ENCODE results near the gene TTLL4. TPM values are rescaled to one million over a fixed set of nuclear protein-coding genes. Genes with fewer than 3 reads are reported as not detected.

TTLL4 gene
- total RNA-seq, 1 donor from 2014 or later, result 116 TPM

DNA sequence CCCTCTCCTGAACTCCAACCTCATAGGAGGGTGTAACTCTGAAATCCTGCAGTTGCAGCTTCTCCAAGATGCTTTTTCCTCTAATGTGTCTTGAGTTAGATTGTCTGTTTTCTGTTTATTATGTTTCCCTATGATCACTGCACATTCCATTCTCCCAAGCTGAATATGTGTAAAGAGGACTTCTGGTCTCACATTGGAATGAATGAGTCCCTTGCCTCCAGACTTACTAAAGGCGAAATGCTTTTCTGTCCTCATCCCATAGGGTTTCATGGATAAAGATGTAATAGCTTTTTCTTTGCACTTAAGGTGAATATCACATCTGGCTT lies 35.8 kb downstream of the TTLL4 start:
- peaks cover 50% of the 10 kb centered on the region for H3K36me3 Mint-ChIP-seq (ENCODE audit: low read depth)
- no peaks in the 10 kb centered on the region for H3K27me3 Mint-ChIP-seq (ENCODE audit: low read depth)
- H3K9me3 Mint-ChIP-seq, result no peaks in the 10 kb centered on the region
- TF ChIP-seq, protein P1, sequence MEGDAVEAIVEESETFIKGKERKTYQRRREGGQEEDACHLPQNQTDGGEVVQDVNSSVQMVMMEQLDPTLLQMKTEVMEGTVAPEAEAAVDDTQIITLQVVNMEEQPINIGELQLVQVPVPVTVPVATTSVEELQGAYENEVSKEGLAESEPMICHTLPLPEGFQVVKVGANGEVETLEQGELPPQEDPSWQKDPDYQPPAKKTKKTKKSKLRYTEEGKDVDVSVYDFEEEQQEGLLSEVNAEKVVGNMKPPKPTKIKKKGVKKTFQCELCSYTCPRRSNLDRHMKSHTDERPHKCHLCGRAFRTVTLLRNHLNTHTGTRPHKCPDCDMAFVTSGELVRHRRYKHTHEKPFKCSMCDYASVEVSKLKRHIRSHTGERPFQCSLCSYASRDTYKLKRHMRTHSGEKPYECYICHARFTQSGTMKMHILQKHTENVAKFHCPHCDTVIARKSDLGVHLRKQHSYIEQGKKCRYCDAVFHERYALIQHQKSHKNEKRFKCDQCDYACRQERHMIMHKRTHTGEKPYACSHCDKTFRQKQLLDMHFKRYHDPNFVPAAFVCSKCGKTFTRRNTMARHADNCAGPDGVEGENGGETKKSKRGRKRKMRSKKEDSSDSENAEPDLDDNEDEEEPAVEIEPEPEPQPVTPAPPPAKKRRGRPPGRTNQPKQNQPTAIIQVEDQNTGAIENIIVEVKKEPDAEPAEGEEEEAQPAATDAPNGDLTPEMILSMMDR (conservative IDR thresholded peaks at IDR 0.05), result no peak
- H3K4me1 Mint-ChIP-seq, result peaks cover 26% of the 10 kb centered on the region
- DNase-seq (ENCODE audit: low read depth, low spot score), result no peak
- H3K4me3 Mint-ChIP-seq, result peak overlapping the region; percentile 69
- no peak overlapping the region for H3K27ac Mint-ChIP-seq (ENCODE audit: unreplicated experiment)

DNA sequence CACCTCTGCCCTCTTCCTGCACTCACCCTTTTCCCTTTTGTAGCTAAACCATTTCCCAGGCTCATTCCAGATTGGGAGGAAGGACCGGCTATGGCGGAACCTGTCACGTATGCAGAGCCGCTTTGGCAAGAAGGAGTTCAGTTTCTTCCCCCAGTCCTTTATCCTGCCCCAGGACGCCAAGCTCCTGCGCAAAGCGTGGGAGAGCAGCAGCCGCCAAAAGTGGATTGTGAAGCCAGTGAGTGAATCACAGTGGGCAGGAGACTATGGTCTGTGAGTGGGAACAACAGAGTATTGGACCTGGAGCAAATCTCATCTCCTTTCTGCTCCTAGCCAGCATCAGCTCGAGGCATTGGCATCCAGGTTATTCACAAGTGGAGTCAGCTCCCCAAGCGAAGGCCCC lies 36.3 kb downstream of the TTLL4 start:
- TF ChIP-seq, protein P1 (conservative IDR thresholded peaks at IDR 0.05), result no peak
- Mint-ChIP-seq H3K9me3 (no peaks in the 10 kb centered on the region), H3K4me3 (no peak overlapping the region), H3K27ac (ENCODE audit: unreplicated experiment) (no peak overlapping the region), H3K27me3 (ENCODE audit: low read depth) (no peaks in the 10 kb centered on the region), H3K36me3 (ENCODE audit: low read depth) (peaks cover 50% of the 10 kb centered on the region), H3K4me1 (peaks cover 26% of the 10 kb centered on the region)
- no peak for DNase-seq (ENCODE audit: low read depth, low spot score)

DNA sequence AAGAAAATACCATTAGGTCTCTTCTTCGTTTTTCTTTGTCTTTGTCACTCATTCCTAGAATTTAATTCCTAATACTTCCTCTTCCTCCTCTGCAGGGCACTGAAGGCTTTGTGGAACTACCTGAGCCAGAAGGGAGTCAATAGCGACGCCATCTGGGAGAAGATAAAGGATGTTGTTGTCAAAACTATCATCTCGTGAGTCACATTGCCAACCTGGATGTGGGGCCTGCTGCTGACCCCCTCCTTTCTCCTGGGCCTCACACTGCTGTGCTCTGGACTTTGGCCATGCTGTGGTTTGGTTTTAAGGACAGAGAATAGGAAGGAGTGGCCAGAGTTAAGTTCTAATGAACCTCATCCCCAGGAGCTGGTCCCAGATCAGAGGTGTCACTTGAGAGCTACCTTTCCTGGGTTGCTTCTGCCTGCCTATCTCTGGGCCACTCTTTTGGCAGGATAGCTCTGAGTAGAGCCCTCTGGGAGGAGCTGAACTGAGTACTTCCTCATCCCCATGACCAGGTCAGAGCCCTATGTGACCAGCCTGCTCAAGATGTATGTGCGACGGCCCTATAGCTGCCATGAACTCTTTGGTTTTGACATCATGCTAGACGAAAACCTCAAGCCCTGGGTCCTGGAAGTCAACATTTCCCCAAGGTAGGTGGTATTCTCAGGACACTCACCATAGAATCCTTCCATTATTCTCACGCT lies 38.3 kb downstream of the TTLL4 start:
- TF ChIP-seq, protein P1 (conservative IDR thresholded peaks at IDR 0.05), result no peak
- Mint-ChIP-seq H3K4me3 (no peak overlapping the region), H3K4me1 (peaks cover 26% of the 10 kb centered on the region), H3K9me3 (no peaks in the 10 kb centered on the region), H3K27ac (ENCODE audit: unreplicated experiment) (no peak overlapping the region), H3K36me3 (ENCODE audit: low read depth) (peaks cover 54% of the 10 kb centered on the region), H3K27me3 (ENCODE audit: low read depth) (no peaks in the 10 kb centered on the region)
- DNase-seq (ENCODE audit: low read depth, low spot score), result no peak

DNA sequence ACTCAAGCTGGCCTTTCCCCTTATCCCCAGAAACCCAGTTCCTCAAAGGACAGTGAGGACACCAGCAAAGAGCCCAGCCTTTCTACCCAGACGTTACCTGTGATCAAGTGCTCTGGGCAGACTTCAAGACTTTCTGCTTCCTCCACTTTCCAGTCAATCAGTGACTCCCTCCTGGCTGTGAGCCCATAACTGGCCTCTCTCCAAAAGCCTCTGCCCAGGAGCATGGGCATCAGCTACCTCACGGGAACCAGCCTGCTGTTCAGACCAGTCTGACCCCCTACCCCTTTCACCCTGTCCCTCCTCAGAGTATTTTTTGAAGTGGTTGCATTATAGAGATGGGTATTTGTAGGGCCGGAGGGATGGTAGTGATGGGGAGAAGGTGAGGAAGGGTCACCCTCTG lies 43.6 kb downstream of the TTLL4 start:
- Mint-ChIP-seq H3K9me3 (no peaks in the 10 kb centered on the region), H3K4me3 (no peak overlapping the region), H3K36me3 (ENCODE audit: low read depth) (peaks cover 22% of the 10 kb centered on the region), H3K4me1 (no peaks in the 10 kb centered on the region), H3K27me3 (ENCODE audit: low read depth) (no peaks in the 10 kb centered on the region), H3K27ac (ENCODE audit: unreplicated experiment) (peak overlapping the region; percentile 57)
- no peak for DNase-seq (ENCODE audit: low read depth, low spot score)
- TF ChIP-seq, protein P1 (conservative IDR thresholded peaks at IDR 0.05), result no peak

DNA sequence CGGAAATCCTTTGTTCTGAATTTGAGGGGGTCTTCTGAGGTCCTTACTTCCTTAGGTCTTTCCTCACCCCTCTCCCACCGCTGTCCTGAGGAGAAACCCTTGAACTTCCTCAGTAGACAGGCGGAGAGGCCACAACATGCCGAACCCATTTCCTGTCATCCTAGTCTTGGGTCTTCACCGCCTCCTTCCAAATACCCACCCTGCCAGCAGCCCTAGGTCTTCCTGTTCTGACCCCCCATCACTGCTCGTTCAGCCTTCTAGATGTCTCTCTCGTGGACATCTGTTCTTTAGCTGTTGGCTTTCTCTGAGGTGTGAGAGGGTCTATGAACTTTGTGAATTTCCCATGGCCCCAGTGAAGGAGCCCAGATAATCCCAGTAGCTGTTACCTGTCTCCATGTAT lies 44.1 kb downstream of the TTLL4 start:
- DNase-seq (ENCODE audit: low read depth, low spot score), result no peak
- Mint-ChIP-seq H3K27ac (ENCODE audit: unreplicated experiment) (no peak overlapping the region), H3K36me3 (ENCODE audit: low read depth) (peaks cover 20% of the 10 kb centered on the region), H3K9me3 (no peaks in the 10 kb centered on the region), H3K4me3 (no peak overlapping the region), H3K27me3 (ENCODE audit: low read depth) (no peaks in the 10 kb centered on the region), H3K4me1 (no peaks in the 10 kb centered on the region)
- TF ChIP-seq, protein P1 (conservative IDR thresholded peaks at IDR 0.05), result no peak
